LNCAP (cell line): ENCODE measurements around the gene SUPT3H.

Experiments
- TF ChIP-seq, protein P1 (sequence below): fragments of 450-650 bp; IDR thresholded peaks from 2 replicates; pipeline ENCODE4 v1.5.1; 2017; ENCODE audit warnings: mild to moderate bottlenecking

SUPT3H gene

DNA sequence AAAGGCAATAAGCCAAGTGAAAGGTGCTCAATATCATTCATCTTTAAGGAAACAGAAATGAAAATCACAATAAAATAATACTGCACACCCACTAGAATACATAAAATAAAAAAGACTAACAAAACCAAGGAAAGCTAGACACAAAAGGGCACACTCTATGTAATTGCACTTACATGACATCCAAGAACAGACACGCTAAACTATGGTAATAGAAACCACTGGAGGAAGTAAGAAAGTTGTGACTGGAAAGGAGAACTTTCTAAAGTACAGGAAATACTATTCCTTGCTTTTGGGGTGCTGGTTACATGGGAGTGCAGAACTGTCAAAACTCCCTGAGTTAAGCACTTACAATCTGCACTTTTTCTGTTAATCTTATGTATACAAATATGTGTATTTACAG is 303.3 kb downstream of the SUPT3H start:
- TF ChIP-seq, protein P1, sequence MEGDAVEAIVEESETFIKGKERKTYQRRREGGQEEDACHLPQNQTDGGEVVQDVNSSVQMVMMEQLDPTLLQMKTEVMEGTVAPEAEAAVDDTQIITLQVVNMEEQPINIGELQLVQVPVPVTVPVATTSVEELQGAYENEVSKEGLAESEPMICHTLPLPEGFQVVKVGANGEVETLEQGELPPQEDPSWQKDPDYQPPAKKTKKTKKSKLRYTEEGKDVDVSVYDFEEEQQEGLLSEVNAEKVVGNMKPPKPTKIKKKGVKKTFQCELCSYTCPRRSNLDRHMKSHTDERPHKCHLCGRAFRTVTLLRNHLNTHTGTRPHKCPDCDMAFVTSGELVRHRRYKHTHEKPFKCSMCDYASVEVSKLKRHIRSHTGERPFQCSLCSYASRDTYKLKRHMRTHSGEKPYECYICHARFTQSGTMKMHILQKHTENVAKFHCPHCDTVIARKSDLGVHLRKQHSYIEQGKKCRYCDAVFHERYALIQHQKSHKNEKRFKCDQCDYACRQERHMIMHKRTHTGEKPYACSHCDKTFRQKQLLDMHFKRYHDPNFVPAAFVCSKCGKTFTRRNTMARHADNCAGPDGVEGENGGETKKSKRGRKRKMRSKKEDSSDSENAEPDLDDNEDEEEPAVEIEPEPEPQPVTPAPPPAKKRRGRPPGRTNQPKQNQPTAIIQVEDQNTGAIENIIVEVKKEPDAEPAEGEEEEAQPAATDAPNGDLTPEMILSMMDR: no peak

DNA sequence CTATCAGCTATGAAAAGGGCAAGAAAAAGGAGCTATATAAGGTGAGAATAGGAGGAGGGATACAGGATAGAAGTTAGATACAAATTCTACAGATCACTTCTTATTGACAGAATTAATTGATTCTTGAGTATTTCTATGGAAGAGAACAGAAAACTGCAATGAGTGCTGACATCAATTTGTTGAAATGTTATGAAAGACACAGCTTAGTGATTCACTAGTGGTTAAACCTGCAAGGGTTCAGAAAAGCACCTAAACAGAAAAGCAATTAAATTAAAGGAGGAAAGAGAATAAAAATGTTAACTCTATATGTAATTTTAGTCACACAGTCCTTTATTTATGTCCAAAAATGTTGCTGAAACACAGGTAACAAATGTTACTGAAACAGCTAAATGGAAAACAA is 304.0 kb downstream of the SUPT3H start:
- TF ChIP-seq, protein P1: no peak

DNA sequence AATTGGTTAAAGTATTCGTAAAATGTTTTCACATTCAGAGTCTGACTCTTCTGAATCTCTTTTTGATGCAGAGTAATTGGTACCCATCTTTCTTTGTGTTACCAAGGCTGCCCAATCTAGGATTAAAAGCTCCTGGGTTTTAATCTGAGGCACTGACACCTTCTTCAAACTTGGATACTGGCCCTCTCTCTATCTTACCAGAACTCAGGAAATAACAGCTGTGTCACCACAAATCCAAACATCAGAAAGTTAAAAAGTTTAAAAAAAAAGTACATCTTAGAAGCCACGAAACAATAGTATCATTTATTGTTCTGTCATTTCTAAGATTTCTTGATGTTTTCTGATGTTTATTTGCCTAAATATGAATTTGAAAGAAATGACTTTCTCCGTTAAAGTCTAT is 305.1 kb downstream of the SUPT3H start:
- TF ChIP-seq, protein P1: no peak

DNA sequence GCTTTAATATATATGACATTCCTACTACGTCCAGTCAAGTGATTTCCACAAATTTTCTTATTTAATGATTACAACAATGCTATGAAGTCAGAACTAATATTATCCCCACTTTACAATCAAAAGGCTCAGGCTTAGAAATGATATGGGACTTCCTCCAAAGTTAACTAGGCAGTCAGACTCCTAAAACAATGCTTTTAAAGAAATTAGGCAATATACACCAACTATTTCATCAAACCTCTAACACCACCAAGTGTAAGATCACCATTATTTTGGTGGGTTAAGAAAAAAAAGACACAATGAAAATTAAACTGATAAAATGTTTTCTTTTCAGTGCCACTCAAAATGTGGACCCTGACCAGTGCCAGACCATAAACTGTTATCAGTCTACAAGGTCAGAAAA is 305.7 kb downstream of the SUPT3H start:
- TF ChIP-seq, protein P1: no peak

DNA sequence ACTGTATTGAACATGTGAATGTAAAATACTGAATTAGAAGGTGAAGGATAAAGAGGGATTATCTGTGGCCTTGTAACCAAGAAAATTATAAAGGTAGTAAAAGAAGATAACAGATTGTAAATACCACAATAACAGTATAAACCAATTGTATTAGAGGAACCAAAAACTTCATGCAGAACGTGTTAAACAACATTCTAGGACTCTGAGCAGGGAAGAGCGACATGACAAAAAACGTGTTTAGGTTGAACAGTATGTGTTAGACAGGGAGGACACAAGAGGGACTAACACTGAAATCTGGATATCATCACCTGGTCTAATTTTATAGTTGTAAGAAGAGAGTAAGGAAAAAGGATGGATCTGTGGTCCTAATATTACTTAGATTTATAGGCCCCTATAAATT is 308.6 kb downstream of the SUPT3H start:
- TF ChIP-seq, protein P1: no peak

DNA sequence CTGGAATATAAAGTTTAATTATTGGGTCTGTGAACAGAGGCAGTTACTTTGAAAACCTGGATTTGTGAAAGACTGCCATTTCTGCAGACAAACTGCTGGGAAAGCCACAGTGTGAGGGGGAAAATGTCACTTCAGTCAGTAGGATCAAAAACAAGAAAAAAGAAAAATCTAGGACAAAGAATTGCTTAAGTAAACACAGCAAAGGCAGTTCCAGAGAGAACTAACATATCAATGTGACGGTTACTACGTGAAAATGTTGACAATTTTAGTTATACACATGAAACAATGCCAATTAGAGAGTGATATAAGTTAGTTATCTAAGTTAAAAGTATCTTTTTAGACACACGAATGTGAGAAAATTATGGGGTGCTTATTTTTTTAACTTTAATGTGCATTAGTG is 320.0 kb downstream of the SUPT3H start:
- TF ChIP-seq, protein P1: no peak

DNA sequence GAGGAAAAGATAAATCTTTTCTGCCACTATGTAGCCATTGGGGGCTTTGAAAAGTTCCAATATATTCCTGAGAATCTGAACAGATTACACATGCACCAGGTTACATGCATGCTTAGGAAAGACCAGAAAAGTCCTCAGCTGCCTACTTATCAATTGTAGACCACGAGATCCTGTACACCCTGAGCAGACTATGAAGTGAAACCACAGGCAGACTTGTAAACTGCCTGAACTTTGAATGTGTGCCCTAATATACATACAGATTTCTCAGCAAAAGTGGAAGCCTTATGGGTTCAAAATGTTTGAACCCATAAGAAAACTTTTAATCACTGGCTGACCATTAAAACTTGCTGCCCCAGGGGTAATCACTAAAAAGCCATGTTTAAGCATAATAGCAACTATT is 323.1 kb downstream of the SUPT3H start:
- TF ChIP-seq, protein P1: no peak

DNA sequence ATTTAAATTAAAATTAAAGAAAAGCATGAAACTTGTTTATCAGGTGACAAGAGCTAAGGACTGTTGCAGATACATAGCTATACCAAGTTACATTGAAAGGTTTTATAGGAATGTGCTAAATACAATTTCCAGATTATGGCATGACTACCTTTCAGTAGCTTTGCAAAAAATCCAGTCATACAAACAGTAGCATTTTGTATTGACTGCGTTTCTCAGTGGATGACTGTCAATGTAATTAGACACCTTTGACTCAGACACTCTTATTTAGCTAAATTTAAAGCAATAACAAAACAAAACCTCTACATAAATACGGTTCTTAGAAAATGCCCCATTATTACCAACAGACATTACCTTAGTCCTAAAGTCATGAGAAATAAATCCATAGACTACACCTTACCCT is 325.4 kb downstream of the SUPT3H start:
- TF ChIP-seq, protein P1: no peak
